HepG2 (cell line): Measurements from ENCODE around the gene RRAD. TPM values are rescaled to one million over a fixed set of nuclear protein-coding genes. Genes with fewer than 3 reads are reported as not detected.
A peak's percentile ranks its signal among the peaks of the same experiment; 100 is the strongest.

Source experiments
- ELF3 ChIP-seq: IDR thresholded peaks from 2 replicates; pipeline ENCODE4 v1.6.1; 2016; ENCODE audit warnings: missing genetic modification reagents, missing compliant biosample characterization
- HNF4A ChIP-seq: sonication (generic); formaldehyde crosslinking; IDR thresholded peaks from 2 replicates; pipeline ENCODE4 v1.4.0; 2020; ENCODE audit warnings: missing genetic modification reagents
- MXD4 ChIP-seq: IDR thresholded peaks from 2 replicates; pipeline ENCODE4 v1.6.1; 2016; ENCODE audit warnings: mild to moderate bottlenecking, missing biosample characterization, missing genetic modification reagents
- NR2F2 ChIP-seq: IDR thresholded peaks from 2 replicates; pipeline ENCODE4 v1.6.1; 2012; ENCODE audit warnings: low read depth, inconsistent platforms, borderline replicate concordance
- RCOR2 ChIP-seq: IDR thresholded peaks from 2 replicates; pipeline ENCODE4 v1.6.1; 2016; ENCODE audit warnings: missing biosample characterization, missing genetic modification reagents
- SIN3A ChIP-seq: IDR thresholded peaks from 2 replicates; pipeline ENCODE4 v1.6.1; 2011; ENCODE audit warnings: low read depth, mild to moderate bottlenecking, control low read depth, low read length, borderline replicate concordance
- TRAFD1 ChIP-seq: sonication (generic); formaldehyde crosslinking; IDR thresholded peaks from 2 replicates; pipeline ENCODE4 v1.5.1; 2020; ENCODE audit warnings: missing genetic modification reagents, mild to moderate bottlenecking, borderline replicate concordance
- XRCC5 ChIP-seq: fragments of 200-400 bp; formaldehyde crosslinking; optimal IDR thresholded peaks from 2 replicates; pipeline ENCODE3; 2017; ENCODE audit warnings: mild to moderate bottlenecking, low read length
- ZNF407 ChIP-seq: sonication (generic); formaldehyde crosslinking; IDR thresholded peaks from one replicate; pipeline ENCODE4 v1.5.1; 2020; ENCODE audit warnings: mild to moderate bottlenecking, missing genetic modification reagents; ENCODE audit errors: not compliant biosample characterization
- ZNF7 ChIP-seq: IDR thresholded peaks from 2 replicates; pipeline ENCODE4 v1.6.1; 2016; ENCODE audit warnings: missing biosample characterization, missing genetic modification reagents
- polyA plus RNA-seq, 8 experiments: library from polyadenylated mRNA; depleted of rRNA in 3 of 8; stranded (reverse) in 7 of 8; unstranded in 1 of 8; fragments of >200 nt; fragmentation: Illumina TruSeq in 4 of 8; extraction: Trizol in 4 of 8; gene quantifications; 2 replicates each; pipeline versions ENCODE4 v1.2.1 to v1.2.3, GENCODE V29; 2011 to 2016; ENCODE audit warnings: low read depth in 4 of 8, missing spikeins in 1 of 8, mixed read lengths in 1 of 8; ENCODE audit not compliant: insufficient read depth in 1 of 8
- total RNA-seq, 5 experiments: library from RNA; depleted of rRNA; stranded (reverse); fragments of >200 nt; fragmentation: Illumina TruSeq; extraction: Trizol; gene quantifications; 2 replicates each; pipeline ENCODE4 v1.2.3, GENCODE V29; 2016; ENCODE audit warnings: low read depth in 1 of 5
- TF ChIP-seq, protein P1 (sequence below): sonication (generic); formaldehyde crosslinking; IDR thresholded peaks from 2 replicates; pipeline ENCODE4 v1.4.0; 2020; ENCODE audit warnings: missing genetic modification reagents
- TF ChIP-seq, protein P2 (sequence below): sonication (generic); formaldehyde crosslinking; IDR thresholded peaks from 2 replicates; pipeline ENCODE4 v1.8.0; 2023; ENCODE audit warnings: mild to moderate bottlenecking, missing genetic modification reagents
- TF ChIP-seq, protein P3 (sequence below): sonication (generic); formaldehyde crosslinking; IDR thresholded peaks from 2 replicates; pipeline ENCODE4 v1.5.0; 2020; ENCODE audit warnings: mild to moderate bottlenecking, low read depth, missing genetic modification reagents, borderline replicate concordance

RRAD gene
- total and polyA plus RNA-seq, 2 of the 13 experiments (the other 11 are each of a cell fraction or from before 2014, with no cell fraction given), result 0.80 to 1.1 TPM

GRCh38 chr16:66947302-66948065 is 22.1 kb upstream of the RRAD start (continued):
- TF ChIP-seq, protein P1, sequence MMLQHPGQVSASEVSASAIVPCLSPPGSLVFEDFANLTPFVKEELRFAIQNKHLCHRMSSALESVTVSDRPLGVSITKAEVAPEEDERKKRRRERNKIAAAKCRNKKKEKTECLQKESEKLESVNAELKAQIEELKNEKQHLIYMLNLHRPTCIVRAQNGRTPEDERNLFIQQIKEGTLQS (CRISPR knock-in tag), result no peak
- TF ChIP-seq ELF3 (peak; percentile 54), TRAFD1 (no peak), XRCC5 (peak; percentile 71), SIN3A (0 out of 2 replicates have a peak, but pooled peaks have one; percentile 58), HNF4A (CRISPR knock-in tag) (0 out of 2 replicates have a peak, but pooled peaks have one; percentile 3), ZNF7 (CRISPR knock-in tag) (no peak), MXD4 (no peak), ZNF407 (no peak), NR2F2 (no peak), RCOR2 (CRISPR knock-in tag) (0 out of 2 replicates have a peak, but pooled peaks have one; percentile 52)
- TF ChIP-seq, protein P2, sequence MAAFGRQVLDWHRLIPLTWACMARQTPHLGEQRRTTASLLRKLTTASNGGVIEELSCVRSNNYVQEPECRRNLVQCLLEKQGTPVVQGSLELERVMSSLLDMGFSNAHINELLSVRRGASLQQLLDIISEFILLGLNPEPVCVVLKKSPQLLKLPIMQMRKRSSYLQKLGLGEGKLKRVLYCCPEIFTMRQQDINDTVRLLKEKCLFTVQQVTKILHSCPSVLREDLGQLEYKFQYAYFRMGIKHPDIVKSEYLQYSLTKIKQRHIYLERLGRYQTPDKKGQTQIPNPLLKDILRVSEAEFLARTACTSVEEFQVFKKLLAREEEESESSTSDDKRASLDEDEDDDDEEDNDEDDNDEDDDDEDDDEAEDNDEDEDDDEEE, result no peak
- TF ChIP-seq, protein P3, sequence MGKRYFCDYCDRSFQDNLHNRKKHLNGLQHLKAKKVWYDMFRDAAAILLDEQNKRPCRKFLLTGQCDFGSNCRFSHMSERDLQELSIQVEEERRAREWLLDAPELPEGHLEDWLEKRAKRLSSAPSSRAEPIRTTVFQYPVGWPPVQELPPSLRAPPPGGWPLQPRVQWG (CRISPR knock-in tag), result no peak
